ENCODE data around the gene HKDC1.

HKDC1 gene

DNA sequence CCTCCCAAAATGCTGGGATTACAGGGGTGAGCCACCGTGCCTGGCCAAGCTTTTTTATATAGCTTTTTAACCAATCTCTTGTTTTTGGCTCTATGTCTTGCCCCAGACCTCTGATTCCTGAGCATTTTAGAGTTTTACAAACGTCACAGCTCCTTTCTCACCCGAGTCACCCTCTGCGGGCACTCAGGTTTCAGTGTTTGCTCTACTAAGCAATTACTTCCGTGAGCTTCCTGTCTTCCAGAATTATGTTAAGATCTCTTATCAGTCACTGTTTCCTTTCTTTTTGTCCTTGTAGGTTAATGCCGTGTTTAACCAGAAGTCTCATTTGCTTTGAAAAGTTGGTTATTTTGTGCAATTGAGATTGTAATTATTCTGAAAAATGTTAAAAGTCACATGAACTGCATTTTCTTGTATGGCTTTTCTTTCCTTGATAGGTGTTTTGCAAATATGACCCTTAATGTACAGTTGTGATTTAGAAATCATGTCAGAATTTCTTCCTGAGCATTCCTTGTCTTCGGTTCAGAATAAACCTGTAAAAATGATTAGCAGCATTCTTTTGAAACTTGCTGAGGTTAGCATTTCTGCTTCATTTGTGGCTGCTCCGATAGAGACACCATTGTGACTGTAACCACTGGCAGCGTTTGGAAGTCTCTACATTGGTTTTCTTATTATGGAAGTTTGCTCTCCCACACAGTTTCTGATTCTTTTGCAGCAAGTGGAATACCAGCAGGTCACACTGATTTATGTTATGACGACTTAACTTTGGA is 4.5 kb upstream of the HKDC1 start:
- DNase-seq (ENCODE audit: low spot score): no peak

DNA sequence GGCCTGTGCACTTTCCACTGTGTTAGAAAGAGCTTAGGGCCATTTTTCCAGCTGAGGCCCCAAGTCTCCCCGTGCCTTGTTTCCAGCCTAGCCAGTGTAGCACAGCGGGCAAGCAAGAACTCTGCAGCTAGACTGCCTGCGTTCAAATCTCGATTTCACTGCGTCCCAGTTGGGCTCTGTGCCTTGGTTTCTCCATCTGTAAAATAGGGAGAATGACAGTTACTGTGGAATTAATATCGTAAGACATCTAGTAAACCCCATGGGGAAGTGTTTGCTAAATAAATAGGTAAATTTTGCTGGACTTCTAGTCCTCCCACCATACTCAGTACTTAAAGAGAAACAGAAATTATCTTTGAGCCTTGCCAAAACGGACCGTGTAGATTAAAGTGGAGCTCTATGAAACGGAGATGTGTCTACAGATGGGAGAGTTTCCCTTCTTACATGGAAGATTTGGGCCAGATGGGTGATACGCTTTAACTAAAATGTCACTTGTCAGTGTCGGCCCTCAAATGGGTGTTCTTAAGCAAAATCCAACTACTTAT is 3.5 kb upstream of the HKDC1 start:
- DNase-seq (ENCODE audit: low spot score): no peak

- no peak for DNase-seq (ENCODE audit: low spot score)
These were observed 2.9 kb upstream of the HKDC1 start for GRCh38 chr10:69217119-69217754.

- no peak for DNase-seq (ENCODE audit: low spot score)
These were observed 1.3 kb upstream of the HKDC1 start for GRCh38 chr10:69218831-69219230.

DNA sequence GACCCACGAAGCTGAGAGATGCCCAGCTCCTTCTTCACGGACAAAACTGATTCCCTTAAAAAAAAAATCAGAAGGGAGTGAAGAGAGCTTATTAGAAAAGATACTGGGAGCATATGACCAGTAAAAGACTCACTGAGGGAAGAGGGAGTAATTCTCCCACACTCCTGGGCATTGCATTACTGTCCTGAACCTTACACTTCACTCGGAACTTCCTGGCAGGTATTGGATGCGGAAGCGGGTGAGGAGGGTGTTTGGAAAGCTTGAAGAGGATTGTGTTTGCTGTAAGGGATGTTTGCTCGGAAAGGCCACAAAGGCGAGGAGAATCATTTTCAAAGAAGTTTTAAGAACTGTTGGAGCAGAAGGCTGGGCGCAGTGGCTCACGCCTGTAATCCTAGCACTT is 375 bp downstream of the HKDC1 start:
- DNase-seq (ENCODE audit: low spot score): no peak

DNA sequence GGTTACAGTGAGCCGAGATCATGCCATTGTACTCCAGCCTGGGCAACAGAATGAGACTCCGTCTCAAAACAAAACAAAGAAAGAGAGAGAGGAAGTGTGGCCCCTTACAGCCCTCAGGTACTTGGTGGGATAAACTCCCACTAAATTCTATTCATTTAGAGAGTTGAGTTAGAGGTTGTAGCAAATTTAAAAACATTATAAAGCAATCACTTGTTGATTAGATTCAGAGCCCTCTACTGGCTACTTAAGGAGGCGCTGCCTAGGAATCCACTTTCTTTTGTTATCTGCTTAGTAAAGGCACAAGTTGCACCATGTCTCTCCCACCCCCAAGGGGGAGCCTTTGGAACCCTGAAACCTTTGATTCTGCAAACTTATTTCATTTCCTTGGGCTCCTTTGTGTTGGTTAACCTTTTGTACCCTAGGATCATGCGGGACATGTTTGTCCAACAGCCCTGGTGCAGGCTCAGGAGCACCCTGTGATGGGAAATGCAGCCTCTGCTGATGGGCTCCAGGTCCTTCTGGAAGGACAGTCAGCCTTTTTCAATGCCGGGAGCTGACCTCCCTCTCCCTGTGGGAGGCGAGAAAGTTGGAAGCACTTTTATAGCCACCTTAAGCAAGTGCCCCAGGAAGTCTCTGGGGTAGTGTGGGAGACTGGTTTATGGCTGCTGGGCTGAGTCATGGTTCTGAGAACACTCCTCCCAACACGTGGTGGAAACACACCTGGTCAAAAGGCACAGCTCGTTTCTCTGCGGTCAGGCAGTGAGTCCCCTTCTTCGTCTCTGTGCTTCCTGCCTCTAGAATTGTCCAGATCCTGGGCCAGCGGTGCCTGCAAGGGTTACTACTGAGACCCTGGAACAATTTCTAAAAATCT is 2.3 kb downstream of the HKDC1 start:
- DNase-seq (ENCODE audit: low spot score): no peak

DNA sequence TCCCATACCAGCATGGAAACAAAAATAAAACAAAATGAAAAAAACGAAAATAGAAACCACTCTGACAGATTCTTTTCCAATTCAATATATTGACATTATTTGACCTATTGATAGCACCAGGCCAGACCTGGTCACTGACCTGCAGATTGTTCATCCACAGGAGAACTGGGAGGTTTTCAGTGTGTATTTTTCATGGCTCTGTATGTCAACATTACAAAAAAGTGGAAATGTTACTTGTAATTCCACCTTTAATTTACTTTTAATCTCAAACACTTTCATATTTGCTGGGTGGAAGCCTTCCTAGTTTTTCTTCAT is 2.9 kb downstream of the HKDC1 start:
- DNase-seq (ENCODE audit: low spot score): no peak

DNA sequence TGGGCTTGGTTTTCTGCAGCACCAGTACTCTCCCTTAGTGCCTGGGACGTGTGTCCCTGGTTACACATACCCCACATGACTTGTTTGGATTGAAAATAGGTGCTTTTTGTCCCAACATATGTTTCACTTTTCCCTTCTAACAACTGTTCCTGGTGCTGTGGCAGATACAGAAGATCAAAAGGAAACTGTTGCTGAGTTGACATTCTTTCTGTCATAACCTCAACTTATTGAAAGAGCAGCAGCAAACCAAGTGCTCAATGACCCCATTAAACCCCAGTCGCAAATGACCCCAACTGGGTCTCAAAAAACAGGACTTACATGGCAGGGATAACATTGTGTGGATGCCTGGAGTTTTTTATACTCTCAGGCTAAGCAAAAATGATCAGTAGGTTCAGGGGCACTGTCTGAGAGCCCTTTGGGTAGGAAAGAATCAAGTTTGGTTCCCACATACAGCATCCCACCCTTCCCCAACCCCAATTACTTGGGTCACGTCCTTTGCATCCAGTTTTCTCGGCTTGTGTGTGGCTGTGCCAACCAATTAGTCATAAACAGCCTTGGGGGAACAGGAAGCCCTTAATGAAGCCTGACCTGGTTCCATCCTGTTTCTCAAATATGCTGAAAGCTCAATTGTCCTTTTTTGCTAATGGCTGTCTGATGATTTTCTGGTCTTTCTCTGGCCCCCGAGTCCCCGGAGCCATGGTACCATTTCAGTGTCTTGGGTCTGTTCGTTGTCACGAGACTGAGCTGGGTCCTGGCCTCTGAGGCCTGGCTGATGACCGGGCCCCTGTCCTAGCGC is 4.9 kb downstream of the HKDC1 start:
- no peak for DNase-seq (ENCODE audit: low spot score)

GRCh38 chr10:69225681-69226080 is 5.5 kb downstream of the HKDC1 start:
- DNase-seq (ENCODE audit: low spot score): no peak

- DNase-seq (ENCODE audit: low spot score): no peak
These were observed 6.9 kb downstream of the HKDC1 start for GRCh38 chr10:69226919-69227450.

DNA sequence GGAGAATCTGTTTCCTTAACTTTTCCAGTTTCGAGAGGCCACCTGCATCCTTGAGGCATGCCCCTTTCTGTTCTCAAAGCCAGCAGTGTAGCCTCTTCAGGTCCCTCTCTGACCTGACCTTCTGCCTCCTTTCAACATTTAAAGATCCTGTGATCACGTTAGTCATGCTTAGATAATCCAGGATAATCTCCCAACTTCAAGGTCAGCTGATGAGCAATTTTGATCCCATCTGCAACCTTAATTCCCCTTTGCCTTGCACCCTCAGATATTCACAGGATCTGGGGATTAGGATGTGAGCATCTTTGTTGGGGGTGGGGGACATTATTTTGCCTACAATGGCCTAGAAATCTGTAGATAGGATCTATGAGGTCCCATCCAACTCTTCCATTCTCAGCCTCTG is 8.0 kb downstream of the HKDC1 start:
- DNase-seq (ENCODE audit: low spot score): no peak

GRCh38 chr10:69229616-69229916 is 9.4 kb downstream of the HKDC1 start:
- no peak for DNase-seq (ENCODE audit: low spot score)

DNA sequence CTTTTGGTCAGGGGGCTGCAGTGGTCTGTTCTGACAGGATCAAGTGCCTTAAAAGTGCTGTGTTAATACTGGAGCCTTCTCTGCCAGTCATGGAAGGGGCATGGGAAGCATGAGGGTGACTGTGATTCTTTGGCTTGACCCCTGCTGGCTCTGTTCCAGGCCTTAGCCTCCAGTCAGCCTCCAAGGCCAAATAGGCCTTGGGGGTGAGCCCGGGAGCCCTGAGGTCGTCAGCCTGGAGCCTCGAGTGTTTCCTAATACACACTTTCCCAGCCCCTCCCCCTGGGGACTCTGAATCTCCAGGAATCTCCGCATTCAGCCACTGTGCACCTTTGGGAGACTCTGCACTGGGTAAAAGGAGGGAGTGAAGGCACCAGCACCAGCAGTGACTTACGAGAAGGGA is 10.0 kb downstream of the HKDC1 start:
- no peak for DNase-seq (ENCODE audit: low spot score)

- no peak for DNase-seq (ENCODE audit: low spot score)
These were observed 12.1 kb downstream of the HKDC1 start for GRCh38 chr10:69232252-69232651.

GRCh38 chr10:69232736-69233480 is 12.8 kb downstream of the HKDC1 start:
- DNase-seq (ENCODE audit: low spot score): no peak

GRCh38 chr10:69234447-69234846 is 14.3 kb downstream of the HKDC1 start:
- DNase-seq (ENCODE audit: low spot score): no peak

DNA sequence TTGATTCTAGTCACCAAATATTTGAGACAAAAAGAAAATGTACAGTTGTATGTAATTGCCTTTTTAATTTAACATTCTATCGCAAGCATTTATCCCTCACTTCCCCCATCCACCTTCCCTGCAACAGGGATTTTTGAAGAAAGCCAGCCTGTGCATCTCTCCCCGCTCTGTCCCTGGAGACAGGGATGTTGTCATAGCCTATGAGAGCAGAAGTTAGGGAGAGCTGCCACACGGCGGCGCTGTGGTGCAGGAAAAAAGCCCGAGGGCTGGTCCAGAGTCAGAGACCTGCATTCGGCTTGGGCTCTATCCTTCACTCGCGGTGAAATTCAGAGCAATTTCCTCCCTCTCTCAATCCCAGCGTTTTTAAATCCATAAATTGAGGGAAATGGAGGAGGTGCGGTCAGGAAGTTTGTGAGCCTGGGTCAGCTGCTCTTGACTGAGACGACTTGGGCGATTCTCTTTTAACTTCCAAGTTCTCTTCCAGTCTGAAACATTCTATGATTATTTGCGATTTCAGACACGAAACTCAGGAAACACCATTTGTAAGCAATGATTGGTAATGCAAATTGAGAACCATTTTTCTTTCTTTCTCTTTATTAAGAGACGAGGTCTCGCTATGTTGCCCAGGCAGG is 17.5 kb downstream of the HKDC1 start:
- peak; percentile 68 for DNase-seq (ENCODE audit: low spot score)

DNA sequence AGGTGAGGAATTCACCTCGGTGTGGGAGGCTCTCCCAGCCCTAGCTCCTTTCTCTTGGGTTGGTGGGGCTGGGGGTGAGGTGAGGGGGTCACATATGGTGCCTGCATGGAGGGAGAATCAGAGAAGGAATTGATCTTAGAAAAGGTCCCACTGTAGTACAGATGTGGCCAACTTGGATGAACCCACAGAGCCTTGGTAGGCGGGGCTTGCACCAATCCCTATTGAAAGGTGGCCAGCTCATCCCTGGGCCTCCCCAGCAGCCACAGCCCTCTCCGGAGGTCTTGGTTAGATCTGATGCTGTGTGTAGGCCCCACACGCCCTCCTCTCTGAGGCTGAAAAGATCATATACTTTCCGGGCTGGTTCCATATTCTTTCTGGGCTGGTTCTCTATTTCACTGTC is 19.0 kb downstream of the HKDC1 start:
- no peak for DNase-seq (ENCODE audit: low spot score)

GRCh38 chr10:69239816-69240434 is 19.8 kb downstream of the HKDC1 start:
- DNase-seq (ENCODE audit: low spot score): no peak

DNA sequence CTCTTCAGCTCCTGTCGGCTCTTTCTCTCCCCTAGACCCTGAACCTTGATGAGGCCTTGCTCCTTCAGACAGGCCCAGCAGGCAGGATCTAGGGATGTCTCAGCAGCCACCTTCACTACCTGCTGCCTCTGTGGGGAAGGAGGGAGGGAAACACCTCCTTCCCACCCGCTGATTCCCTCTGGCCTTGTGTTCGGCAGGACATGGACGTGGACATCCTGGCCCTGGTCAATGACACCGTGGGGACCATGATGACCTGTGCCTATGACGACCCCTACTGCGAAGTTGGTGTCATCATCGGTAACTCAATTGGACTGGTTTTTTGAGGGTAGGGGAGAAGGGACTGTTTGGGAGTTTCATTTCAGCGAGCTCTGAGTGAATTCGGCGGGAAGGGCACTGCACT is 20.3 kb downstream of the HKDC1 start:
- no peak for DNase-seq (ENCODE audit: low spot score)

Measured in globus pallidus (tissue), 1 donor.